ENCODE results near the gene GARRE1.

DNA sequence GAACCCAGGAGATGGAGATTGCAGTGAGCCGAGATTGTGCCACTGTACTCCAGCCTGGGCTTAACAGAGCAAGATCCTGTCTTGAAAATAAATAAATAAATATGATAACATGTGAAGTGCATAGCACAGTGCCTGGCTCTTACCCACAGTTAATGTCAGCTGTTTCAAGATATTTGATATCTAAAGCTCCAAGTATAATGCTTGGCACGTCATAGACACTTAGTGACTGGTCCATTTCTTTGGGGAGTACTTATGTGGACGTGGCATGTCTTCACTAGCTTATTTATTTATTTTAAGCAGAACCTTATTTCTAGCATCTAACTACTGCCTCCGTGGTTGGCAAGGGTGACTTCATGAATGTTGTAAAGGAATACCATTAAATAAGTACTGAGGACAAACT lies 18.8 kb downstream of the GARRE1 start:
- TF ChIP-seq, protein P1, sequence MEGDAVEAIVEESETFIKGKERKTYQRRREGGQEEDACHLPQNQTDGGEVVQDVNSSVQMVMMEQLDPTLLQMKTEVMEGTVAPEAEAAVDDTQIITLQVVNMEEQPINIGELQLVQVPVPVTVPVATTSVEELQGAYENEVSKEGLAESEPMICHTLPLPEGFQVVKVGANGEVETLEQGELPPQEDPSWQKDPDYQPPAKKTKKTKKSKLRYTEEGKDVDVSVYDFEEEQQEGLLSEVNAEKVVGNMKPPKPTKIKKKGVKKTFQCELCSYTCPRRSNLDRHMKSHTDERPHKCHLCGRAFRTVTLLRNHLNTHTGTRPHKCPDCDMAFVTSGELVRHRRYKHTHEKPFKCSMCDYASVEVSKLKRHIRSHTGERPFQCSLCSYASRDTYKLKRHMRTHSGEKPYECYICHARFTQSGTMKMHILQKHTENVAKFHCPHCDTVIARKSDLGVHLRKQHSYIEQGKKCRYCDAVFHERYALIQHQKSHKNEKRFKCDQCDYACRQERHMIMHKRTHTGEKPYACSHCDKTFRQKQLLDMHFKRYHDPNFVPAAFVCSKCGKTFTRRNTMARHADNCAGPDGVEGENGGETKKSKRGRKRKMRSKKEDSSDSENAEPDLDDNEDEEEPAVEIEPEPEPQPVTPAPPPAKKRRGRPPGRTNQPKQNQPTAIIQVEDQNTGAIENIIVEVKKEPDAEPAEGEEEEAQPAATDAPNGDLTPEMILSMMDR (IDR thresholded peaks at IDR 0.05): no peak
- no peak for TF ChIP-seq POLR2A (IDR thresholded peaks at IDR 0.05)

Measured in ovary (tissue), 3 donors.